Endothelial cell of umbilical vein (primary cell): ENCODE measurements around the gene CCDC183.
"Not testable (repeated sequence)": the region's sequence is repeated elsewhere in the genome, so short reads cannot be mapped to it uniquely, and the experiment has no call there.

ENCODE experiments used
- EZH2 ChIP-seq: IDR thresholded peaks from 2 replicates; pipeline ENCODE4 v1.6.1; 2012; ENCODE audit warnings: borderline replicate concordance, low read depth, mild to moderate bottlenecking, moderate library complexity, low read length, inconsistent platforms; ENCODE audit not compliant: severe bottlenecking
- MAX ChIP-seq: IDR thresholded peaks from 2 replicates; pipeline ENCODE4 v1.6.1; 2011; ENCODE audit not compliant: insufficient read depth, insufficient read length
- MYC ChIP-seq: IDR thresholded peaks from one replicate; pipeline ENCODE4 v1.6.1; 2011; ENCODE audit warnings: mild to moderate bottlenecking, low read depth, low read length
- POLR2A ChIP-seq: IDR thresholded peaks from 2 replicates; pipeline ENCODE4 v1.6.1; 2012; ENCODE audit warnings: low read depth, mild to moderate bottlenecking, control low read depth, low read length
- POLR2AphosphoS5 ChIP-seq: IDR thresholded peaks from 2 replicates; pipeline ENCODE4 v1.6.1; 2012; ENCODE audit warnings: low read depth, mild to moderate bottlenecking, control low read depth, low read length, moderate library complexity; ENCODE audit not compliant: insufficient read depth
- TF ChIP-seq, protein P1 (sequence below), 2 donors: IDR thresholded peaks; 1 replicate in 1 of 2; 2 replicates in 1 of 2; pipeline ENCODE4 v1.5.1; 2011; ENCODE audit warnings: low read length in 2 of 2, mild to moderate bottlenecking in 2 of 2, moderate library complexity in 2 of 2, control low read depth in 1 of 2, inconsistent platforms in 1 of 2, low read depth in 1 of 2; ENCODE audit not compliant: insufficient read depth in 1 of 2; ENCODE audit errors: extremely low read depth in 1 of 2

- TF ChIP-seq, protein P1, sequence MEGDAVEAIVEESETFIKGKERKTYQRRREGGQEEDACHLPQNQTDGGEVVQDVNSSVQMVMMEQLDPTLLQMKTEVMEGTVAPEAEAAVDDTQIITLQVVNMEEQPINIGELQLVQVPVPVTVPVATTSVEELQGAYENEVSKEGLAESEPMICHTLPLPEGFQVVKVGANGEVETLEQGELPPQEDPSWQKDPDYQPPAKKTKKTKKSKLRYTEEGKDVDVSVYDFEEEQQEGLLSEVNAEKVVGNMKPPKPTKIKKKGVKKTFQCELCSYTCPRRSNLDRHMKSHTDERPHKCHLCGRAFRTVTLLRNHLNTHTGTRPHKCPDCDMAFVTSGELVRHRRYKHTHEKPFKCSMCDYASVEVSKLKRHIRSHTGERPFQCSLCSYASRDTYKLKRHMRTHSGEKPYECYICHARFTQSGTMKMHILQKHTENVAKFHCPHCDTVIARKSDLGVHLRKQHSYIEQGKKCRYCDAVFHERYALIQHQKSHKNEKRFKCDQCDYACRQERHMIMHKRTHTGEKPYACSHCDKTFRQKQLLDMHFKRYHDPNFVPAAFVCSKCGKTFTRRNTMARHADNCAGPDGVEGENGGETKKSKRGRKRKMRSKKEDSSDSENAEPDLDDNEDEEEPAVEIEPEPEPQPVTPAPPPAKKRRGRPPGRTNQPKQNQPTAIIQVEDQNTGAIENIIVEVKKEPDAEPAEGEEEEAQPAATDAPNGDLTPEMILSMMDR (IDR thresholded peaks at IDR 0.05; ENCODE audit: extremely low read depth in 1 of 2, insufficient read depth in 1 of 2, low read depth in 1 of 2, low read length in 2 of 2), result peak; percentile 22 to 43
- TF ChIP-seq MYC, POLR2A, EZH2, POLR2AphosphoS5, MAX: not testable (repeated sequence)
Measured at GRCh38 chr9:136843801-136844740, 47.9 kb downstream of the CCDC183 start.
